RWPE2 (cell line): Measurements from ENCODE around the gene ATCAY.

ENCODE experiments used
- ATAC-seq: fragments of 200-7000 bp; cut with Tn5 transposase; 3 replicates; pipeline ENCODE4 v1.9.1; 2021; ENCODE audit warnings: low read depth
- DNase-seq: peaks from one replicate; pipeline ENCODE4 v3.0.0-alpha.2; 2020; ENCODE audit warnings: low spot score
- H3K27ac ChIP-seq: fragments of 450-650 bp; 2 replicates; pipeline ENCODE4 v1.5.1; 2017; ENCODE audit warnings: mild to moderate bottlenecking; ENCODE audit not compliant: poor library complexity, severe bottlenecking
- H3K27me3 ChIP-seq: fragments of 250-450 bp; sonication (Bioruptor Pico); 2 replicates; pipeline ENCODE4 v1.5.1; 2021; ENCODE audit warnings: mild to moderate bottlenecking, moderate library complexity; ENCODE audit not compliant: insufficient read depth, poor library complexity, severe bottlenecking
- H3K36me3 ChIP-seq: fragments of 250-450 bp; sonication (Bioruptor Pico); 2 replicates; pipeline ENCODE4 v1.5.1; 2020; ENCODE audit warnings: low read depth, mild to moderate bottlenecking, moderate library complexity
- H3K4me1 ChIP-seq: fragments of 250-450 bp; sonication (Bioruptor Pico); 2 replicates; pipeline ENCODE4 v1.5.1; 2021; ENCODE audit warnings: mild to moderate bottlenecking, moderate library complexity; ENCODE audit not compliant: insufficient read depth, poor library complexity, severe bottlenecking
- H3K4me3 ChIP-seq: fragments of 250-450 bp; sonication (Bioruptor Pico); 2 replicates; pipeline ENCODE4 v1.5.1; 2021; ENCODE audit warnings: mild to moderate bottlenecking, moderate library complexity; ENCODE audit not compliant: severe bottlenecking
- H3K9me3 ChIP-seq: fragments of 250-450 bp; sonication (Bioruptor Pico); 2 replicates; pipeline ENCODE4 v1.5.1; 2021; ENCODE audit warnings: mild to moderate bottlenecking, moderate library complexity; ENCODE audit not compliant: severe bottlenecking
- CTCF ChIP-seq: fragments of 450-650 bp; IDR thresholded peaks from one replicate; pipeline ENCODE4 v1.5.1; 2017; ENCODE audit warnings: mild to moderate bottlenecking, moderate library complexity; ENCODE audit not compliant: poor library complexity, severe bottlenecking

Gene ATCAY

DNA sequence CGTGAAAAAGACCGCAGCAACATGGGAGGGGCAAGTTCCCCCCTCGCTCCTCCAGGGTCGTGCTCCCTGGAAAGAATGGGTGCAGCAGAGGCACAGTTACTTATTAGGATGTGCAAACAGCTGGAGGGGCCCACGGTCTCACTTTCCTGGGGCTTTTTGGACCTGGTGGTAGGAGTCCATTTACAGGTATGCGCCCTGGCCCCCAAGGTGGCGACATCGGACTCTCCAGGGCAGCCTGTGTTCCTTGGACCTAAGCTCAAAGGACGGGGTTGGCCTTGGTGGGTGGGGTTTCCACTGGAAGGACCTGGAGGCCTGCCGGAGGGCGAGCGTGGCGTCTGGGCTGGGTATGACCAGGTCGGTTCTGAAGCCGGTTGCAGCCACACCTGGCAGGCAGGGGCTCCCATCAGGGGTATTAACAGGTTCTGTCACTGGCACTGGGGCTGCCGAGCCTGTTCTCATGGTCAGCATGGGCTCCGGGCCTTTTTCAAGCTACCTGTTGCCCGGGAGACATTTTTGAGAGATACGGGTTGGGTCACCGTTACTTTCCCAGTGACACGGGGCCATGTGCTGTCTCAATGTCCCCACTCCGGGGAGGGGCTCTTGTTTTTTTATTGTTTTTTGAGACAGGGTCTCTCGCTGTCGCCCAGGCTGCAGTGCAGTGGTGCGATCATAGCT is 17.5 kb upstream of the ATCAY start:
- Histone ChIP-seq H3K27ac (no peak overlapping the region), H3K4me1 (no peaks in the 10 kb centered on the region), H3K9me3 (no peaks in the 10 kb centered on the region), H3K4me3 (no peak overlapping the region), H3K36me3 (no peaks in the 10 kb centered on the region), H3K27me3 (peaks cover 19% of the 10 kb centered on the region)
- TF ChIP-seq CTCF, result no peak
- ATAC-seq, result no peak
- DNase-seq, result no peak

- H3K36me3 ChIP-seq, result no peaks in the 10 kb centered on the region
- no peak overlapping the region for H3K4me3 ChIP-seq
- ATAC-seq, result no peak
- no peak for TF ChIP-seq CTCF
- DNase-seq, result no peak
- no peaks in the 10 kb centered on the region for H3K4me1 ChIP-seq
- H3K27ac ChIP-seq, result no peak overlapping the region
- peaks cover 24% of the 10 kb centered on the region for H3K27me3 ChIP-seq
- no peaks in the 10 kb centered on the region for H3K9me3 ChIP-seq
Measured at GRCh38 chr19:3863648-3864047, 16.8 kb upstream of the ATCAY start.

DNA sequence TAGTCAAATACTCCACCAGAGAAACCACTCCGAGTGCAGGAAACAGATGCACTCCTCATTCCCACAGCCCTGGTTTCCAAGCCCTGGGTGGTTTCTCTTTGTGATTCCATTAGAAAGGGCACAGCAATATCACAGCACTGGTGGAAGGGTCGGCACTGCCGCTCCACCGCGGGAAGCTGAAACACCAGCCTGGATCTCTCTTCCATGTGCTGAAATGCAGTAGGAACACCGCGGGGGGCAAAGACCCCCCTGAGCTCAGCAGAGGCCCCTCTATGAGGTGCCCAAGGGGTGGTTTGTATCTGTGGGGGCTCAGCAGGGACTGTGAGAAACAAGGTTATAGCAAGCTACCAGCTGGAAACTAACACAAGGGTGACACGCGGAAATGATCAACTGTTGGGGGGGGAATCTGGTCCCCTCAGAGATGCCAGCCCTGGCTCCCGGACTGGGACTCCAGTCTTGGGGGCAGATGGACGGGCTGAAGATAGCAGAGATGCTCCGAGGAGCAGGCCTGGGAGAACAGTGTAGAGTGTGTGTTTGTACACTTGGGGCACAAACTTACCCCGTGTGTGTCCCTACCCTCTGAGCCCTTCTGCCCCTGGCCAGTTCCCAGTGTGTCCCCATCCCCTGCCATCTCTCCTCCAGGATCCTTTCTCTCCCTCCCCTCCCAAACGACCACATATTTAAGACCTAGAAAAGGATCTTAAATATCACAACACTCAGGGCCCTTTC is 13.4 kb upstream of the ATCAY start:
- H3K9me3 ChIP-seq, result no peaks in the 10 kb centered on the region
- H3K27ac ChIP-seq, result no peak overlapping the region
- H3K27me3 ChIP-seq, result peaks cover 33% of the 10 kb centered on the region
- H3K4me1 ChIP-seq, result no peaks in the 10 kb centered on the region
- TF ChIP-seq CTCF, result no peak
- no peaks in the 10 kb centered on the region for H3K36me3 ChIP-seq
- DNase-seq (no peak), ATAC-seq (no peak)
- H3K4me3 ChIP-seq, result no peak overlapping the region

DNA sequence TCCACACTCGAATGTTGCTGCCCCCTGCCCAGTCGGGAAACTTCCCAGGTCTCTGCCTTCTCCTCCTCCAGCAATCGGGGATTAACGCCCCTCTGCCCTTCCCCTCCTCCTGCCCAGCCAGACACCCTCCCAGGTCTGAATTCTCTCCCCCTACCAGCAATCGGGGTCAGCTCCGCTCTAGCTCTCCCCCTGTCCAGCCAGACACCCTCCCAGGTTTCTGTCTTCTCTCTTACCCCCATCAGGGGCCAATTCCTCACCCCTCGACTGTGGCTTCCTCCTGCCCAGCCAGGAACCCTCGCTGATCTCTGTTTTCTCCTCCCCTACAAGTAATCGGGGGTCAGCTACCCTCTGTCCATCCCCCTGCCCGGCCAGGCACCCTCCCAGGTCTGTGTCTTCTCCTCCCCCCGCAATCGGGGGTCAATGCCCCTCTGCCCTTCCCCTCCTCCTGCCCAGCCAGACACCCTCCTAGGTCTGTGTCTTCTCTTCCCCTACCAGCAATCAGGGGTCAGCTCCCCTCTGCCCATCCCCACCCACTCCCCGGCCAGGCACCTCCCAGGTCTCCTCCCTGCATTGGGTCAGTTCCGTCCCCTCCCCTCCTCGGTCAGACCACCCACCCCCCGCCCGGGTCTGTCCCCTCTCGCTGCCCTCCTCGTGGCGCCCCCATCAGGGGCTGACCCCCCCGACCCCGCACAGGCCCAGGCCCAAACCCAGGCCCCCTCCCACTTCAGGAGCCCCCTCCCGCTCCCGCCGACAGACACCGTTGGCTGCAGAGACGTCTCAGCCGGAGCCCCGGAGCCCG is 12.3 kb upstream of the ATCAY start:
- Histone ChIP-seq H3K9me3 (no peaks in the 10 kb centered on the region), H3K27ac (no peak overlapping the region), H3K27me3 (peaks cover 33% of the 10 kb centered on the region), H3K36me3 (no peaks in the 10 kb centered on the region), H3K4me3 (no peak overlapping the region), H3K4me1 (no peaks in the 10 kb centered on the region)
- ATAC-seq, result no peak
- no peak for TF ChIP-seq CTCF
- DNase-seq, result no peak
